Spleen (tissue), 13 donors: Measurements from ENCODE around the gene SLC40A1. TPM values are rescaled to one million over a fixed set of nuclear protein-coding genes. Genes with fewer than 3 reads are reported as not detected.

Experiments
- DNase-seq: peaks from one replicate; pipeline ENCODE4 v3.0.0-alpha.2; 2020
- H3K27ac ChIP-seq, 8 donors: fragments of 200-600 bp; sonication (generic) in 7 of 8; 1 replicate in 4 of 8; 2 replicates in 4 of 8; pipeline versions ENCODE4 v1.5.0 to v1.8.0; 2016 to 2021; ENCODE audit warnings: inconsistent platforms in 4 of 8, mild to moderate bottlenecking in 4 of 8, moderate library complexity in 1 of 8
- H3K27me3 ChIP-seq, 7 donors: fragments of 200-600 bp; sonication (generic) in 6 of 7; replicated peaks in 1 of 7; 1 replicate in 4 of 7; 2 replicates in 3 of 7; pipeline versions ENCODE4 v1.5.0 to v1.8.0; 2016 to 2021; ENCODE audit warnings: inconsistent platforms in 3 of 7, mild to moderate bottlenecking in 1 of 7
- H3K36me3 ChIP-seq, 6 donors: fragments of 200-600 bp; sonication (generic) in 5 of 6; 1 replicate in 4 of 6; 2 replicates in 2 of 6; pipeline versions ENCODE4 v1.5.0 to v1.8.0; 2016 to 2021; ENCODE audit warnings: inconsistent platforms in 2 of 6
- H3K4me1 ChIP-seq, 6 donors: fragments of 200-600 bp; sonication (generic) in 5 of 6; 1 replicate in 3 of 6; 2 replicates in 3 of 6; pipeline versions ENCODE4 v1.5.0 to v1.8.0; 2016 to 2021; ENCODE audit warnings: inconsistent platforms in 3 of 6
- H3K4me3 ChIP-seq, 8 donors: fragments of 200-600 bp; sonication (generic) in 7 of 8; 1 replicate in 4 of 8; 2 replicates in 4 of 8; pipeline versions ENCODE4 v1.5.0 to v1.8.0; 2016 to 2021; ENCODE audit warnings: inconsistent platforms in 4 of 8, mild to moderate bottlenecking in 4 of 8, moderate library complexity in 2 of 8
- H3K9me3 ChIP-seq, 8 donors: fragments of 200-600 bp; sonication (generic) in 7 of 8; 1 replicate in 4 of 8; 2 replicates in 4 of 8; pipeline versions ENCODE4 v1.5.0 to v1.8.0; 2016 to 2021; ENCODE audit warnings: inconsistent platforms in 4 of 8
- CTCF ChIP-seq, 11 experiments: fragments of 200-600 bp in 7 of 11; fragments of 450-650 bp in 4 of 11; sonication (generic) in 4 of 11; IDR thresholded peaks in 8 of 11; conservative IDR thresholded peaks in 3 of 11; 1 replicate in 7 of 11; 2 replicates in 4 of 11; pipeline versions ENCODE4 v1.4.0 to v1.8.0; 2016 to 2021; ENCODE audit warnings: antibody characterized with exemption in 11 of 11, inconsistent platforms in 4 of 11, mild to moderate bottlenecking in 1 of 11
- POLR2A ChIP-seq, 3 donors: fragments of 450-650 bp; IDR thresholded peaks; one replicate each; pipeline ENCODE4 v1.5.1; 2017; ENCODE audit warnings: antibody characterized with exemption in 3 of 3, mild to moderate bottlenecking in 1 of 3
- POLR2AphosphoS5 ChIP-seq, 3 donors: sonication (generic); formaldehyde crosslinking; IDR thresholded peaks; one replicate each; pipeline ENCODE4 v1.5.1; 2017; ENCODE audit warnings: antibody characterized with exemption in 3 of 3
- WGBS, 5 donors: extraction: QIAGEN DNeasy Blood & Tissue Kit in 3 of 5; methylation state at CpG; one replicate each; pipeline versions ENCODE4 v1.1.5 to v1.1.7; 2013 to 2018; 5-methylcytosine and 5-hydroxymethylcytosine counted together
- intact Hi-C: fragments of 100-400 bp; cut with DNase I; formaldehyde crosslinking; loops from one replicate; pipeline ENCODE4 v1.15.0; 2023; ENCODE audit warnings: low total_unique reads
- long read RNA-seq, 2 donors: transcript quantifications; one replicate each; lab custom pipeline, GENCODE V29; 2026
- polyA plus RNA-seq, 3 donors: library from polyadenylated mRNA; stranded (reverse); fragments of 200-250 nt; gene quantifications; one replicate each; pipeline ENCODE4 v1.2.1, GENCODE V29; 2013
- total RNA-seq, 7 donors: library from RNA; depleted of rRNA in 3 of 7; stranded (reverse); fragments of >200 nt in 3 of 7; fragmentation: NEBNext Ultra II Directional in 4 of 7; extraction: Animal tissue kit (Norgen Biotek cat#: 25700) in 4 of 7; gene quantifications; one replicate each; pipeline versions ENCODE4 v1.1.0 to v1.2.1, GENCODE V29; 2016 to 2021
- donor health status: healthy with polysubstance abuse.
- donor health status: DM: no; HTN: no; CAD: no; lungs with moderate emphysema.
- donor health status: DM: no; HTN: no; CAD: no.
- donor health status: Bipolar disorder and iron deficiency.
- donor health status: healthy.
- donor health status: DM: no; HTN: no; CAD: no.
- donor health status: DM: yes; HTN: yes; CAD: no.

SLC40A1 gene
- 100 to 1,000 TPM; 315 to 843 (median 492) TPM for total RNA-seq
- polyA plus RNA-seq, result 100 to 1,000 TPM in 2 of 3 donors, 10 to 100 TPM in 1; 55.7 to 116 (median 102) TPM
- long read RNA-seq, donor 1, transcript SLC40A1-201 (8 exons, 3,442 nt), result major isoform, 221 of 498 reads
- long read RNA-seq, donor 1, transcript SLC40A1-207 (4 exons, 993 nt), result minor isoform, 18 of 498 reads
- long read RNA-seq, donor 1, partial matches to known transcripts, result 239 of 498 reads
- long read RNA-seq, donor 1, other reads (novel, unspliced or antisense), result 20 of 498 reads
- long read RNA-seq, donor 2, transcript SLC40A1-207 (4 exons, 993 nt), result minor isoform, 6 of 414 reads
- long read RNA-seq, donor 2, transcript SLC40A1-201 (8 exons, 3,442 nt), result major isoform, 227 of 414 reads
- long read RNA-seq, donor 2, partial matches to known transcripts, result 148 of 414 reads
- long read RNA-seq, donor 2, other reads (novel, unspliced or antisense), result 33 of 414 reads

- H3K4me1 ChIP-seq, result peaks cover 9 to 74% (median 34%) of the 10 kb centered on the region in 6 donors
These were observed at the start of gene SLC40A1 for GRCh38 chr2:189580658-189581353. TSS of gene SLC40A1 (minus strand) at chr2:189580786. CDS start at chr2:189580460, 326 bp downstream.

GRCh38 chr2:189629531-189630453, 49.2 kb upstream of the SLC40A1 start:
- no peak for DNase-seq
- no peak for TF ChIP-seq POLR2A (IDR thresholded peaks at IDR 0.05)
- no peak for TF ChIP-seq CTCF (IDR thresholded peaks at IDR 0.05 in 8 of 11, conservative IDR thresholded peaks at IDR 0.05 in 3 of 11)
- TF ChIP-seq POLR2AphosphoS5 (IDR thresholded peaks at IDR 0.05), result no peak
- intact Hi-C loops, result loop anchor here (10.0 kb wide), 3 partner anchors 55 to 535 kb away; no protein-coding TSS in a partner anchor
- Histone ChIP-seq H3K27me3 (no peaks in the 10 kb centered on the region), H3K27ac (peak overlapping the region in 6 of 8 donors; percentile 8 to 48 (median 22)), H3K9me3 (no peaks in the 10 kb centered on the region), H3K4me3 (no peak overlapping the region), H3K36me3 (no peaks in the 10 kb centered on the region), H3K4me1 (no peaks in the 10 kb centered on the region)
- whole genome bisulfite sequencing, 5 donors, result 68 to 84% (median 77%) methylated on average over 10 of the region's 10 CpGs

More at GRCh38 chr2:189580658-189581353, at the start of gene SLC40A1:
- WGBS, 5 donors, result 0 to 1% (median 1%) methylated on average over 47 to 78 of the region's 78 CpGs
- peak within 1 kb of the TSS; percentile 49 to 84 (median 58) for H3K4me3 ChIP-seq
- TF ChIP-seq POLR2AphosphoS5 (IDR thresholded peaks at IDR 0.05) (peak; percentile 94 to 97 (median 96)), POLR2A (IDR thresholded peaks at IDR 0.05) (peak; percentile 37 to 93 (median 79)), CTCF (IDR thresholded peaks at IDR 0.05 in 8 of 11, conservative IDR thresholded peaks at IDR 0.05 in 3 of 11) (peak in 2 of 11 experiments; percentile 24 to 31)
- peak; percentile 94 for DNase-seq
- H3K27me3 ChIP-seq, result peaks cover 0 to 31% (median 7%) of the 10 kb centered on the region in 7 donors
- peaks cover 0 to 12% (median 0%) of the 10 kb centered on the region in 6 donors for H3K36me3 ChIP-seq
- intact Hi-C loops, result no loop called here
- H3K27ac ChIP-seq, result peak within 1 kb of the TSS; percentile 87 to 96 (median 92)
- H3K9me3 ChIP-seq, result no peaks in the 10 kb centered on the region

- TF ChIP-seq POLR2AphosphoS5 (IDR thresholded peaks at IDR 0.05), result no peak
- TF ChIP-seq CTCF (IDR thresholded peaks at IDR 0.05 in 8 of 11, conservative IDR thresholded peaks at IDR 0.05 in 3 of 11), result peak in 2 of 11 experiments; percentile 8 to 14
- no peak for TF ChIP-seq POLR2A (IDR thresholded peaks at IDR 0.05)
- no peak overlapping the region for H3K4me3 ChIP-seq
- no peaks in the 10 kb centered on the region for H3K4me1 ChIP-seq
- H3K27ac ChIP-seq, result peak overlapping the region in 6 of 8 donors; percentile 8 to 48 (median 22)
- intact Hi-C loops, result loop anchor here (10.0 kb wide), 1 partner anchor 54 kb away; no protein-coding TSS in a partner anchor
- H3K27me3 ChIP-seq, result no peaks in the 10 kb centered on the region
- no peak for DNase-seq
- H3K9me3 ChIP-seq, result no peaks in the 10 kb centered on the region
- no peaks in the 10 kb centered on the region for H3K36me3 ChIP-seq
- WGBS, 5 donors, result 86 to 92% (median 89%) methylated on average over 9 of the region's 9 CpGs
These were observed 48.4 kb upstream of the SLC40A1 start for GRCh38 chr2:189628817-189629530.
